Suprapubic skin (tissue), 4 donors: ENCODE measurements around the gene TMED6.

Experiments
- POLR2A ChIP-seq, 2 donors: fragments of 450-650 bp; IDR thresholded peaks; one replicate each; pipeline ENCODE4 v1.6.1; 2017; ENCODE audit warnings: antibody characterized with exemption in 2 of 2, mild to moderate bottlenecking in 2 of 2, moderate library complexity in 2 of 2
- POLR2AphosphoS5 ChIP-seq, 3 donors: sonication (generic); formaldehyde crosslinking; IDR thresholded peaks; one replicate each; pipeline ENCODE4 v1.6.1; 2017; ENCODE audit warnings: antibody characterized with exemption in 3 of 3
- TF ChIP-seq, protein P1 (sequence below), 2 donors: fragments of 200-600 bp in 1 of 2; fragments of 450-650 bp in 1 of 2; sonication (generic) in 1 of 2; IDR thresholded peaks; one replicate each; pipeline ENCODE4 v1.5.1; 2016 to 2019; ENCODE audit warnings: antibody characterized with exemption in 2 of 2, mild to moderate bottlenecking in 1 of 2, moderate library complexity in 1 of 2

- TF ChIP-seq, protein P1, sequence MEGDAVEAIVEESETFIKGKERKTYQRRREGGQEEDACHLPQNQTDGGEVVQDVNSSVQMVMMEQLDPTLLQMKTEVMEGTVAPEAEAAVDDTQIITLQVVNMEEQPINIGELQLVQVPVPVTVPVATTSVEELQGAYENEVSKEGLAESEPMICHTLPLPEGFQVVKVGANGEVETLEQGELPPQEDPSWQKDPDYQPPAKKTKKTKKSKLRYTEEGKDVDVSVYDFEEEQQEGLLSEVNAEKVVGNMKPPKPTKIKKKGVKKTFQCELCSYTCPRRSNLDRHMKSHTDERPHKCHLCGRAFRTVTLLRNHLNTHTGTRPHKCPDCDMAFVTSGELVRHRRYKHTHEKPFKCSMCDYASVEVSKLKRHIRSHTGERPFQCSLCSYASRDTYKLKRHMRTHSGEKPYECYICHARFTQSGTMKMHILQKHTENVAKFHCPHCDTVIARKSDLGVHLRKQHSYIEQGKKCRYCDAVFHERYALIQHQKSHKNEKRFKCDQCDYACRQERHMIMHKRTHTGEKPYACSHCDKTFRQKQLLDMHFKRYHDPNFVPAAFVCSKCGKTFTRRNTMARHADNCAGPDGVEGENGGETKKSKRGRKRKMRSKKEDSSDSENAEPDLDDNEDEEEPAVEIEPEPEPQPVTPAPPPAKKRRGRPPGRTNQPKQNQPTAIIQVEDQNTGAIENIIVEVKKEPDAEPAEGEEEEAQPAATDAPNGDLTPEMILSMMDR (IDR thresholded peaks at IDR 0.05) = no peak
- TF ChIP-seq POLR2A (IDR thresholded peaks at IDR 0.05) = no peak
- no peak for TF ChIP-seq POLR2AphosphoS5 (IDR thresholded peaks at IDR 0.05)
Observed at GRCh38 chr16:69321080-69321479, 30.5 kb downstream of the TMED6 start.
